Measurements from ENCODE around the gene HSPA12B. TPM values are rescaled to one million over a fixed set of nuclear protein-coding genes. Genes with fewer than 3 reads are reported as not detected.

HSPA12B gene
- total RNA-seq, 1 experiment from 2014 or later, result not detected

- Histone ChIP-seq H3K27me3 (replicated peaks; ENCODE audit: insufficient read depth, low read depth, low read length, poor library complexity) (no peaks in the 10 kb centered on the region), H3K4me3 (ENCODE audit: low read depth, low read length, poor library complexity, severe bottlenecking) (peak overlapping the region; percentile 97), H3K27ac (ENCODE audit: low read depth, low read length, poor library complexity, severe bottlenecking) (peak overlapping the region; percentile 91), H3K9me3 (ENCODE audit: low read depth, low read length, poor library complexity, severe bottlenecking) (no peaks in the 10 kb centered on the region), H3K4me1 (ENCODE audit: insufficient read depth, low read length, poor library complexity, severe bottlenecking) (peaks cover 27% of the 10 kb centered on the region), H3K36me3 (ENCODE audit: insufficient read depth, low read length, poor library complexity, severe bottlenecking) (peaks cover 60% of the 10 kb centered on the region)
- intact Hi-C loops (cut with micrococcal nuclease; ENCODE audit: unreplicated experiment), result no loop called here
- DNase-seq (ENCODE audit: low spot score), result no peak
- ChIA-PET POLR2A (ENCODE audit: low non-redundant PET) (interaction anchor here (0.6 kb wide), 1 partner anchor 17 kb away, joined by 8 read pairs; no protein-coding TSS in a partner anchor), CTCF (no interaction called here)
- TF ChIP-seq EZH2 (IDR thresholded peaks at IDR 0.05; ENCODE audit: borderline replicate concordance, low read depth, low read length, poor library complexity, severe bottlenecking), result no peak
- TF ChIP-seq CTCF (conservative IDR thresholded peaks at IDR 0.05; ENCODE audit: low read depth, low read length), result no peak
- BruUV-seq (replicated peaks), result TSS peak; percentile 49
Measured at GRCh38 chr20:3798373-3798768, 65.9 kb downstream of the HSPA12B start.

- Histone ChIP-seq H3K4me3 (ENCODE audit: low read depth, low read length, poor library complexity, severe bottlenecking) (no peak overlapping the region), H3K27ac (ENCODE audit: low read depth, low read length, poor library complexity, severe bottlenecking) (peak overlapping the region; percentile 91), H3K27me3 (replicated peaks; ENCODE audit: insufficient read depth, low read depth, low read length, poor library complexity) (no peaks in the 10 kb centered on the region), H3K4me1 (ENCODE audit: insufficient read depth, low read length, poor library complexity, severe bottlenecking) (peaks cover 27% of the 10 kb centered on the region), H3K9me3 (ENCODE audit: low read depth, low read length, poor library complexity, severe bottlenecking) (no peaks in the 10 kb centered on the region), H3K36me3 (ENCODE audit: insufficient read depth, low read length, poor library complexity, severe bottlenecking) (peaks cover 65% of the 10 kb centered on the region)
- ChIA-PET POLR2A (ENCODE audit: low non-redundant PET) (no interaction called here), CTCF (no interaction called here)
- intact Hi-C loops (cut with micrococcal nuclease; ENCODE audit: unreplicated experiment), result no loop called here
- no TSS peak for BruUV-seq (replicated peaks)
- no peak for DNase-seq (ENCODE audit: low spot score)
- no peak for TF ChIP-seq EZH2 (IDR thresholded peaks at IDR 0.05; ENCODE audit: borderline replicate concordance, low read depth, low read length, poor library complexity, severe bottlenecking)
- TF ChIP-seq CTCF (conservative IDR thresholded peaks at IDR 0.05; ENCODE audit: low read depth, low read length), result no peak
Measured at GRCh38 chr20:3798908-3799248, 66.4 kb downstream of the HSPA12B start.

- DNase-seq (ENCODE audit: low spot score), result no peak
- H3K36me3 ChIP-seq (ENCODE audit: insufficient read depth, low read length, poor library complexity, severe bottlenecking), result peaks cover 80% of the 10 kb centered on the region
- ChIA-PET POLR2A (ENCODE audit: low non-redundant PET) (no interaction called here), CTCF (interaction anchor here (0.6 kb wide), 1 partner anchor 28 kb away, joined by 3 read pairs; no protein-coding TSS in a partner anchor)
- TF ChIP-seq EZH2 (IDR thresholded peaks at IDR 0.05; ENCODE audit: borderline replicate concordance, low read depth, low read length, poor library complexity, severe bottlenecking), result no peak
- no peak for TF ChIP-seq CTCF (conservative IDR thresholded peaks at IDR 0.05; ENCODE audit: low read depth, low read length)
- intact Hi-C loops (cut with micrococcal nuclease; ENCODE audit: unreplicated experiment), result no loop called here
- no peak overlapping the region for H3K4me3 ChIP-seq (ENCODE audit: low read depth, low read length, poor library complexity, severe bottlenecking)
- no TSS peak for BruUV-seq (replicated peaks)
- H3K27ac ChIP-seq (ENCODE audit: low read depth, low read length, poor library complexity, severe bottlenecking), result peak overlapping the region; percentile 91
- H3K9me3 ChIP-seq (ENCODE audit: low read depth, low read length, poor library complexity, severe bottlenecking), result no peaks in the 10 kb centered on the region
- no peaks in the 10 kb centered on the region for H3K27me3 ChIP-seq (replicated peaks; ENCODE audit: insufficient read depth, low read depth, low read length, poor library complexity)
- peaks cover 25% of the 10 kb centered on the region for H3K4me1 ChIP-seq (ENCODE audit: insufficient read depth, low read length, poor library complexity, severe bottlenecking)
Measured at GRCh38 chr20:3800256-3800877, 67.9 kb downstream of the HSPA12B start.

Measured in A673 (cell line).